ENCODE measurements around the gene GIT2. TPM values are rescaled to one million over a fixed set of nuclear protein-coding genes. Genes with fewer than 3 reads are reported as not detected.

GIT2 gene
- total and polyA plus RNA-seq, 2 experiments from 2014 or later: 15.8 to 20.9 TPM

DNA sequence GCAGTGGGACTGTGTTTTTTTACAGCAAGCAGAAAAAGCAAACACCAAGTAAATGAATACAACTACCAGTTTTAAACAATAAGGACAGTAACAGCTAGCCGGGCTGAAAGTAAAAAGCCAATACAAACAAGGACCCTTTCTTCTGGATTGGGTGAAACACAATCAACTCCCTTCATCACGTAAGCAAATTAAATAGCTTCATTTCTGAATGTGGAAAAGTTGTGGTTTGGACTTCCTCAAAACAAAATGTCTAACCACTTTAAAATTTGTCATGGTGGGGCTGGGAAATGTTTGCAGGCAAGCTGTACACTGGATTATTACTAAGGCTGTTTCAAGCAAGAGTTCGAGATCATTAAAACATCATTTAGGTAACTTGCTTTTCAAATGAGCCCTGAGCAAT lies 48.6 kb downstream of the GIT2 start:
- ATAC-seq (no peak), DNase-seq (ENCODE audit: low spot score) (no peak)
- Histone ChIP-seq H3K27ac (ENCODE audit: low read depth) (peak overlapping the region; percentile 28; the same call in 1 of the 2 replicates), H3K4me2 (no peak overlapping the region), H3K4me1 (ENCODE audit: insufficient read depth) (peaks cover 18% of the 10 kb centered on the region), H3K27me3 (ENCODE audit: insufficient read depth) (no peaks in the 10 kb centered on the region), H3K79me2 (replicated peaks; ENCODE audit: insufficient read depth) (no peaks in the 10 kb centered on the region), H4K20me1 (replicated peaks; ENCODE audit: insufficient read depth) (no peaks in the 10 kb centered on the region; the same call in 1 of the 2 replicates), H2AFZ (no peak overlapping the region), H3K36me3 (ENCODE audit: insufficient read depth) (peaks cover 9% of the 10 kb centered on the region; the same call in 1 of the 2 replicates), H3K9me2 (ENCODE audit: insufficient read depth) (no peaks in the 10 kb centered on the region), H3F3A (replicated peaks; ENCODE audit: low read depth) (0 out of 2 replicates have a peak, but pooled peaks cover 3% of the 10 kb centered on the region), H3K4me3 (no peak overlapping the region)
- Mint-ChIP-seq H3K27ac (peak overlapping the region; percentile 91; the same call in 1 of the 2 replicates), H3K4me1 (peaks cover 42% of the 10 kb centered on the region), H3K27me3 (ENCODE audit: insufficient read depth, low read depth, poor library complexity) (peaks cover 4% of the 10 kb centered on the region), H3K9me3 (no peaks in the 10 kb centered on the region), H3K4me3 (no peak overlapping the region), H3K36me3 (ENCODE audit: low read depth) (peaks cover 12% of the 10 kb centered on the region)
- TF ChIP-seq, protein P1, sequence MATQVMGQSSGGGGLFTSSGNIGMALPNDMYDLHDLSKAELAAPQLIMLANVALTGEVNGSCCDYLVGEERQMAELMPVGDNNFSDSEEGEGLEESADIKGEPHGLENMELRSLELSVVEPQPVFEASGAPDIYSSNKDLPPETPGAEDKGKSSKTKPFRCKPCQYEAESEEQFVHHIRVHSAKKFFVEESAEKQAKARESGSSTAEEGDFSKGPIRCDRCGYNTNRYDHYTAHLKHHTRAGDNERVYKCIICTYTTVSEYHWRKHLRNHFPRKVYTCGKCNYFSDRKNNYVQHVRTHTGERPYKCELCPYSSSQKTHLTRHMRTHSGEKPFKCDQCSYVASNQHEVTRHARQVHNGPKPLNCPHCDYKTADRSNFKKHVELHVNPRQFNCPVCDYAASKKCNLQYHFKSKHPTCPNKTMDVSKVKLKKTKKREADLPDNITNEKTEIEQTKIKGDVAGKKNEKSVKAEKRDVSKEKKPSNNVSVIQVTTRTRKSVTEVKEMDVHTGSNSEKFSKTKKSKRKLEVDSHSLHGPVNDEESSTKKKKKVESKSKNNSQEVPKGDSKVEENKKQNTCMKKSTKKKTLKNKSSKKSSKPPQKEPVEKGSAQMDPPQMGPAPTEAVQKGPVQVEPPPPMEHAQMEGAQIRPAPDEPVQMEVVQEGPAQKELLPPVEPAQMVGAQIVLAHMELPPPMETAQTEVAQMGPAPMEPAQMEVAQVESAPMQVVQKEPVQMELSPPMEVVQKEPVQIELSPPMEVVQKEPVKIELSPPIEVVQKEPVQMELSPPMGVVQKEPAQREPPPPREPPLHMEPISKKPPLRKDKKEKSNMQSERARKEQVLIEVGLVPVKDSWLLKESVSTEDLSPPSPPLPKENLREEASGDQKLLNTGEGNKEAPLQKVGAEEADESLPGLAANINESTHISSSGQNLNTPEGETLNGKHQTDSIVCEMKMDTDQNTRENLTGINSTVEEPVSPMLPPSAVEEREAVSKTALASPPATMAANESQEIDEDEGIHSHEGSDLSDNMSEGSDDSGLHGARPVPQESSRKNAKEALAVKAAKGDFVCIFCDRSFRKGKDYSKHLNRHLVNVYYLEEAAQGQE (IDR thresholded peaks at IDR 0.05; ENCODE audit: unreplicated experiment): no peak
- TF ChIP-seq ZNF331 (CRISPR knock-in tag; IDR thresholded peaks at IDR 0.05; ENCODE audit: low read depth) (no peak), NANOG (IDR thresholded peaks at IDR 0.05; ENCODE audit: borderline replicate concordance) (no peak), STAT1 (IDR thresholded peaks at IDR 0.05; ENCODE audit: unreplicated experiment) (no peak), CREB1 (CRISPR knock-in tag; IDR thresholded peaks at IDR 0.05; ENCODE audit: low read depth) (no peak)
- TF ChIP-seq, protein P2, sequence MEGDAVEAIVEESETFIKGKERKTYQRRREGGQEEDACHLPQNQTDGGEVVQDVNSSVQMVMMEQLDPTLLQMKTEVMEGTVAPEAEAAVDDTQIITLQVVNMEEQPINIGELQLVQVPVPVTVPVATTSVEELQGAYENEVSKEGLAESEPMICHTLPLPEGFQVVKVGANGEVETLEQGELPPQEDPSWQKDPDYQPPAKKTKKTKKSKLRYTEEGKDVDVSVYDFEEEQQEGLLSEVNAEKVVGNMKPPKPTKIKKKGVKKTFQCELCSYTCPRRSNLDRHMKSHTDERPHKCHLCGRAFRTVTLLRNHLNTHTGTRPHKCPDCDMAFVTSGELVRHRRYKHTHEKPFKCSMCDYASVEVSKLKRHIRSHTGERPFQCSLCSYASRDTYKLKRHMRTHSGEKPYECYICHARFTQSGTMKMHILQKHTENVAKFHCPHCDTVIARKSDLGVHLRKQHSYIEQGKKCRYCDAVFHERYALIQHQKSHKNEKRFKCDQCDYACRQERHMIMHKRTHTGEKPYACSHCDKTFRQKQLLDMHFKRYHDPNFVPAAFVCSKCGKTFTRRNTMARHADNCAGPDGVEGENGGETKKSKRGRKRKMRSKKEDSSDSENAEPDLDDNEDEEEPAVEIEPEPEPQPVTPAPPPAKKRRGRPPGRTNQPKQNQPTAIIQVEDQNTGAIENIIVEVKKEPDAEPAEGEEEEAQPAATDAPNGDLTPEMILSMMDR (conservative IDR thresholded peaks at IDR 0.05; ENCODE audit: low read depth in 2 of 2): no peak
- TF ChIP-seq, protein P3, sequence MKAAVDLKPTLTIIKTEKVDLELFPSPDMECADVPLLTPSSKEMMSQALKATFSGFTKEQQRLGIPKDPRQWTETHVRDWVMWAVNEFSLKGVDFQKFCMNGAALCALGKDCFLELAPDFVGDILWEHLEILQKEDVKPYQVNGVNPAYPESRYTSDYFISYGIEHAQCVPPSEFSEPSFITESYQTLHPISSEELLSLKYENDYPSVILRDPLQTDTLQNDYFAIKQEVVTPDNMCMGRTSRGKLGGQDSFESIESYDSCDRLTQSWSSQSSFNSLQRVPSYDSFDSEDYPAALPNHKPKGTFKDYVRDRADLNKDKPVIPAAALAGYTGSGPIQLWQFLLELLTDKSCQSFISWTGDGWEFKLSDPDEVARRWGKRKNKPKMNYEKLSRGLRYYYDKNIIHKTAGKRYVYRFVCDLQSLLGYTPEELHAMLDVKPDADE (IDR thresholded peaks at IDR 0.05): no peak

DNA sequence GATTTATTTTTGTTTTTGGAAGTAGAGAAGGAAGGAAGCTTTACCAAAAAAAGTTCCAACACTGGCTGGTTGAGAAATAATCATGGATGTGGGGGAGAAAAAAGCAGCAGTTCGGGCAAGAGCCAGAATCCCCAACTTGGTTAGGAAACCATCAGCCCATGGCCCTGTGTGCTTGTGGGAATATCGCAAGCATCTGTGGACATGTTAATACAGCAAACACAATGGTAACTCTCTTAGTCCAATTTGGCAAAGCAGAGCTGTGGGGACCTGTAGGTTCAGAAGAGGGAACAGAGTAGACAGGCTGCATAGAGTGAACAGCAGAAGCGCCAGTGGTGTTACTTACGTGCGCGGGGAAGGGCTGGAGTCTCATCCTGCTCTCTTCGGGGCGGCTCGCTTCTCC lies 49.3 kb downstream of the GIT2 start:
- Histone ChIP-seq H4K20me1 (replicated peaks; ENCODE audit: insufficient read depth) (no peaks in the 10 kb centered on the region; the same call in 1 of the 2 replicates), H3K79me2 (replicated peaks; ENCODE audit: insufficient read depth) (no peaks in the 10 kb centered on the region), H2AFZ (no peak overlapping the region), H3K36me3 (ENCODE audit: insufficient read depth) (peaks cover 9% of the 10 kb centered on the region; the same call in 1 of the 2 replicates), H3K27me3 (ENCODE audit: insufficient read depth) (no peaks in the 10 kb centered on the region), H3K4me3 (no peak overlapping the region), H3K4me1 (ENCODE audit: insufficient read depth) (peaks cover 18% of the 10 kb centered on the region), H3K27ac (ENCODE audit: low read depth) (peak overlapping the region; percentile 61; the same call in 1 of the 2 replicates), H3K9me2 (ENCODE audit: insufficient read depth) (no peaks in the 10 kb centered on the region), H3K4me2 (no peak overlapping the region), H3F3A (replicated peaks; ENCODE audit: low read depth) (0 out of 2 replicates have a peak, but pooled peaks cover 3% of the 10 kb centered on the region)
- peaks cover 36% of the 10 kb centered on the region for H3K4me1 Mint-ChIP-seq
- peaks cover 6% of the 10 kb centered on the region; the same call in 2 of the 3 replicates for H3K36me3 Mint-ChIP-seq (ENCODE audit: low read depth)
- TF ChIP-seq EZH2phosphoT487 (IDR thresholded peaks at IDR 0.05; ENCODE audit: unreplicated experiment): no peak
- TF ChIP-seq, protein P1 (IDR thresholded peaks at IDR 0.05; ENCODE audit: unreplicated experiment): no peak
- no peak for TF ChIP-seq CREB1 (CRISPR knock-in tag; IDR thresholded peaks at IDR 0.05; ENCODE audit: low read depth)
- peak overlapping the region; percentile 42; the same call in 2 of the 3 replicates for H3K4me3 Mint-ChIP-seq
- no peak for DNase-seq (ENCODE audit: low spot score)
- H3K9me3 Mint-ChIP-seq: no peaks in the 10 kb centered on the region
- peaks cover 4% of the 10 kb centered on the region for H3K27me3 Mint-ChIP-seq (ENCODE audit: insufficient read depth, low read depth, poor library complexity)
- peak overlapping the region; percentile 91 for H3K27ac Mint-ChIP-seq
- ATAC-seq: no peak

All from GM23338 (cell line).